CD4-positive, alpha-beta T cell treated with Interleukin-2 at 100 ng/mL for 4 hours (primary cell): Measurements from ENCODE around the gene DEPDC5.
"Not testable (repeated sequence)": the region's sequence is repeated elsewhere in the genome, so short reads cannot be mapped to it uniquely, and the experiment has no call there.

Experiments used
- DNase-seq: peaks from one replicate; pipeline ENCODE4 v3.0.0-alpha.2; 2020; ENCODE audit warnings: low spot score

Gene DEPDC5

DNA sequence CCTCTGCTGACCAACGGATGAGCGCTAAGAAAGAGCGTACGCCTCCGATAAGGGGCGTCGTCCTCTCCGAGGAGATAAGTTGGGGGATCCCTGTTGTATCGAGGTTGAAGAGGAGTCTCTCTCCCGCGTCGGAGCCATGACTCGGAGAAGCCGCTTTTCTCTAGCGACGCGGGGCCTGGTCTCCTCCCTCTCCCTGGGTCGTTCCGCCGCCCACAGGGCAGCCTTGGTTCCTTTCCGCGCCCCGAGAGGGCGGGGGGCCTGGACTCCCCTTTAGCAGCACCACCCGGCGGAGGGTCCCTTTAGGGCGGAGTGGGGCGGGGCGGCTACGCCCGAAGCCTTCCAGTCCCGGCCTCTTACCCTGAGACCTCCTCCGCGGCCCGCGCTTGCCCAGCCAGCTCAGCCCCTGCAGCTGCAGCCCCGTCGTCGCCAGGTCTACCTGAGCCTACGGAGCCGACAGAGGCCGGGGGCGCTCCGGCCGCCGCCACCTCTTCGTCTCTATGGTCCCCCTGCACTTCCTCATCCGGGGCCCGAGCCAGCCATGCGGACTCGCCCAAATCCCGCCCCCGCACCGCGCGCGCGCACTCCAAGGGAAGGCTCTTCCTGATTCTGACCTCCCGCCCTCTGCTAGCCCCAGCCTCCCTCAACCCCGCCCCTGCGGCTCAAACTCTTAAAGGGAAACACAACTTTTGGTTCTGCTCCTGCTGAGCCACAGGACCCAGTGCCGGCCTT is 4.0 kb upstream of the DEPDC5 start, which contains the start of gene PRR14L:
Gene PRR14L (minus strand): TSS at position 497 of the 729 bp plus-strand sequence. CDS start 11,272 bp downstream, outside the sequence.
- peak; percentile 98 for DNase-seq

DNA sequence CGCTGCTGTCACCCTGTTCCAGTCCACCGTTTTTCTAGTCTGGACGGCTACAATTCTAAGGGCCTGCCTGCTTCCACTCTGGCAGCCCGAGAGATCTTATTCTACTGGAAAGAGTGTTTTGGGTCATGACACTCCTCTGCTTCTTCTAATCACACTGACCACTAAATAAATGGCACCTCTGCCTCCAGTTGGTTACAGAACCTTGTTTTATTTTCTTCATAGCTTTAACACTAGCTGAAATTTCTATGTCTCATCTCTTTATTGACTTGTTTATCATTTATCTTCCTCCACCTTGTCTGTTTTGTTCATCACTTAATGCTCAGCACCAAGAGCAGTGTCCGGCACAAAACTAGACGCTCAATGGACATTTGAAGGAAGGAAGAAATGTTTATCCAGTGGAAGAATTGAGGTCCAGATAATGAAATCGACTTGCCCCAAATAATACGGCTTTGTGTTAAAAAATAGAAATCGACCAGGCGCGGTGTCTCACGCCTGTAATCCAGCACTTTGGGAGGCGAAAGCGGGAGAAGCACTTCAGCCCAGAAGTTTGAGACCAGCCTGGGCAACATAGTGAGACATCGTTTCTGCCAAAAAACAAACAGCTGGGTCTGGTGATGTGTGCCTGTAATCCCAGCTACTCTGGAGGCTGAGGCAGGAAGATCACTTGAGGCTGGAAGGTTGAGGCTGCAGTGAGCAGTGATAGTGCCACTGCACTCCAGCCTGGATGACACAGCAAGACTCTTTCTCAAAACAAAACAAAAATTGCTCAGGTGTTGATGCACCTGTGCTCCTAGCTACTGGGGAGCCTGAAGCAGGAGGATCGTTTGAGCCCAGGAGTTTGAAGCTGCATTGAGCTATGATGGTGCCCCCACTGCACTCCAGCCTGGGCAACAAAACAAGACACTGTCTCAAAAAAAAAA is 3.2 kb upstream of the DEPDC5 start:
- DNase-seq = no peak

DNA sequence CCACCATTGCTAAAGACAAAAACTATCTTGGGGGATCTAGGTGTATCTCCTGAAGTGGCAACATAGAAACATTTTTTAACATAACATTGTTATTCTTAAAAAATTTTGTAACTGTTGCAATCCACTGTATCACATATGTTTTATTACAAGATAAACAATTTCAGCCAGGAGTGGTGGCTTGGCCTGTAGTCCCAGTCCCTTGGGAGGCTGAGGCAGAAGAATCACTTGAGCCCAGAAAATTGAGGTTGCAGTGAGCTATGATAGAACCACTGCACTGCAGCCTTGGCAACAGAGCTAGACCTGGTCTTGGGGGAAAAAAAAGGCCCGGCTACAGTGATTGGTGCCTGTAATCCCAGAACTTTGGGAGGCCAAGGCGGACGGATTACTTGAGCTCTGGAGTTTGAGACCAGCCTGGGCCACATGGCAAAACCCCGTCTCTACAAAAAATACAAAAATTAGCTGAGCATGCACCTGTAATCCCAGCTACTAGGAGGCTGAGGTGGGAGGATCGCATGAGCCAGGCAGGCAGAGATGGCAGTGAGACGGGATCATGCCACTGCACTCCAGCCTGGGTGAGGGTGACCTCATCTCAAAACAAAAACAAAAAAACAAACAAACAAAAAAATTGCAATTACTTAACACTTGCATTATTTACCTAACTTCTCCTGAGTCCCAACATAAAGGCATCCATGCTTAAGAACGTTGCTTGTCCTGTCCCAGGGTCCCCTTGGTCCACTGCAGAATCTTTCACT is 1.5 kb upstream of the DEPDC5 start:
- no peak for DNase-seq

DNA sequence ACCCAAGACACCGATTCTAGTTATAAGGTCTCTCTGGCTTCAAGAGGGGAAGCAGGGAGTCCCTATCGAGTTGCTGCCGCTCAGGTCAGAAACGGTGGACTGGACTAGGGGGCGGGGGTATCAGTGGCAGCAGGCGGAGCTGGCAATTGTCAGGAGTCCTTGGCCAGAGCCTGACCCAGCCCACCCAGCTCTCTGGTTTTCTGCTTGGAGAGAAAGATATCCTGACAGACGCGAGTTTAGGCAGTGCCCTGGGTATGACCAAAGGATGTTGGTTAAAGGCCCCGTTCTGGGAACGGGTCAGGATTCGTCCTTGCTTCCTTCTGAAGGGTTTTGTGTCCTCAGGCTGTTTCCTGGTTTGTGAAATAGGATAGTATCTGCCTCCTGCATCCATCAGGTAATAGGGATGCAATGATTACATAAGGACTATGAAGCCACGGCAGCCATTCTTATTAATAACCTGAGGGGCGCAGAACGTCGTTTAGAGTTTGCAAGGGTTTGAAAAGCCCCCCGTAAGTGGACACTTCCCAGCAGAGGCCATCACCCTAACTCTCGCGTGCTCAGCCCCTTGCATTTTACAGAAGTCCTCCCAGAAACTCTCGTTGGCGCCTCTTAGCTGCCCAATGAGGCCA is 700 bp upstream of the DEPDC5 start:
- DNase-seq = no peak

DNA sequence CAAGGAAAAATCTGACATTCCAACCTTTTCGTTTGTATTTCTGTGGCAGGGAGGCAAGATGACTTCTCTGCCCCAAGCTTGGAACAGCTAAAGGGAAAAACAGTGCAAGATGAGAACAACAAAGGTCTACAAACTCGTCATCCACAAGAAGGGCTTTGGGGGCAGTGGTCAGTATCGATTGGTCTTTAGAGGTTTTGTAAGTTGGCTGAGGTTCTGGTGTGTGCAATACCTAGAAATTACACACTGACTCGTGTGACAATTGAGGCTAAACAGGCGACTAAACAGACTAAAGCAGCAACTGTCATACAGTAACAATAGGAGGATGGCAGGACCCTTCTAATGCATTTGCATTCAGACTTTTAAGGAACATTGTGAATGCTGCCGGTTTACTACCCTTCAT is 994 bp downstream of the DEPDC5 start:
- DNase-seq = no peak

DNA sequence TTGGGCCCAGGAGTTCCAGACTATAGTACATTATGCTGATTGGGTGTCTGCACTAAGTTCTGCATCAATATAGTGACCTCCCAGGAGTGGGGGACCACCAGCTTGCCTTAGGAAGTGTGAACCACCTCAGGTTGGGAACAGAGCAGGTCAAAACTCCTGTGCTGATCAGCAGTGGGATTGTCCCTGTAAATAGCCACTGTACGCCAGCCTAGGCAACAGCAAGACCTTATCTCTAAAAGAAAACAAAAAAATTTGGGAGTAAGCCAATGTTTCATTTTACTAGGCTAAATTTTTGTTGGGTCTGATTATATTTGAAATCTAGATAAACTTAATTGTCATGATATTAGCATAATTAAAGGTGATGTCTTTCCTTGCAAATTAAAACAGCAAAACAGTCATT is 3.4 kb downstream of the DEPDC5 start:
- no peak for DNase-seq

DNA sequence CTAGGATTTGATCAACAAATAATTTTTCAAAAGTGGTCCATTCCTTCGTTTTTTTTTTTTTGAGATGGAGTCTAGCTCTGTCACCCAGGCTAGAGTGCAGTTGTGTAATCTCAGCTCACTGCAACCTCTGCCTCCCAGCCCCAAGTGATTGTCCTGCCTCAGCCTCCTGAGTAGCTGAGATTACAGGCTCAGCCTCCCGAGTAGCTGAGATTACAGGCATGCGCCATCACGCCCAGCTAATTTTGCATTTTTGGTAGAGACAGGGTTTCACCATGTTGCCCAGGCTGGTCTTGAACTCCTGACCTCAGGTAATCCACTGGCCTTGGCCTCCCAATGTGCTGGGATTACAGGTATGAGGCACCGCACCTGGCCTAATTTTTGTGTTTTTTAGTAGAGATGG is 5.0 kb downstream of the DEPDC5 start:
- DNase-seq = not testable (repeated sequence)

DNA sequence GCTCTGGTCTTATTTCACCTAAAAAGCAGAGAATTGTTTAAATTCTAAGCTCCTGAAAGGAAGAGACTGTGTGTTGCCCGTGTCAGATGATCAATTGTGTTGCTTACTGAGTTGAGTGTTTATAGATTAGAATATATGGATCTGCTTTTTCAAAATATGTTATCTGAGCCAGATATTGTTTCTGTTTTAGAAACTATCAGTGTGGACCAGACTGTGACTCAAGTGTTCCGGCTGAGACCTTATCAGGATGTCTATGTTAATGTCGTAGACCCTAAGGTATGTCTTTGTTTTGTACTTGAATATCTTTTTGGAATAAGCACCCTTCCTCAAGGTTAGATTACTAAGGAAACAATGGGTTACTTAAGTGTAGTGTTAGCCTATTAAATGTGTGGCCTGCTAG is 11.0 kb downstream of the DEPDC5 start:
- no peak for DNase-seq

DNA sequence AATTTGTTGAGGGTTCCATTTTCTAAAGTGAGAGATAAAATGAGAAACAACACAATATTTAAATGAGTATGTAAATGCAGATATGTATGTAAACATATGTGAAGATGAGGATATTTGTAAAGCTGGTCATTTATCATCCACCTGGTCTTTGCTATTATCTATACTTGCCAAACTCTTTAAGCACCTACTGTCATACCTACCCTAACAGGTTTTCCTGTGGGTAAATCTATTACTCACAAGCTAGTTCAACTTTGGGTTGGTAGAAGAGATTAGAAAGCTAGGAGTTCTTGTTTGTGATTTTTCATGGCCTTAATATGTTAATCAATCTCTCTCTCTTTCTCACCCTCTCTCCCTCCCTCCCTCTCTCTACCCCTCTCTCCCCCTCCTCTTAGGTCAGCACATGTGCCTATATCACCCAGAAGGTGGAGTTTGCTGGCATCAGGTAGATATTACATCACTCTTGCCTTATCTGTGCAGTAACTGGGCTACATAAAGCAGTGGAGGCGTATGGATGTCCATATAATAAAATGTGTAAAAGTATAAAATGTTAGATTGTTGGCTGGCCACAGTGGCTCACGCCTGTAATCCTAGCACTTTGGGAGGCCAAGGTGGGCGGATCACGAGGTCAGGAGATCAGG is 14.7 kb downstream of the DEPDC5 start:
- no peak for DNase-seq

DNA sequence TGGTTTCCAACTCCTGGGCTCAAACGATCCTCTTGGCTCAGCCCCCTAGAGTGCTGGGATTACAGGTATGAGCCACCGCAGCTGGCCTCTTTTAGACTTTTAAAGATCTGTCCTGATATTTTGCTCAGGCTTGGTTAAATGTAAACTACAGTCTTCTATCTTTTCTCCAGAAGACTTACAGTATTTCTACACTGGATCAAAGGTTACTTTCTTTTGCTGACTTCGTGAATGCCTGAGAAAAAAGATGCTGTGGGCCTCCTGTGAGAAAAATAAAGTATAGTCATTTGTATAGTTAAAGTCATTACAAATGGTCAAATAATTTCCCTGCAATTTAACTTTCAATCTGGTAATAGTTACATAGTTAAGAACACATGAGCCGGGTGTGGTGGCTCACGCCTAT is 19.6 kb downstream of the DEPDC5 start:
- DNase-seq = no peak

DNA sequence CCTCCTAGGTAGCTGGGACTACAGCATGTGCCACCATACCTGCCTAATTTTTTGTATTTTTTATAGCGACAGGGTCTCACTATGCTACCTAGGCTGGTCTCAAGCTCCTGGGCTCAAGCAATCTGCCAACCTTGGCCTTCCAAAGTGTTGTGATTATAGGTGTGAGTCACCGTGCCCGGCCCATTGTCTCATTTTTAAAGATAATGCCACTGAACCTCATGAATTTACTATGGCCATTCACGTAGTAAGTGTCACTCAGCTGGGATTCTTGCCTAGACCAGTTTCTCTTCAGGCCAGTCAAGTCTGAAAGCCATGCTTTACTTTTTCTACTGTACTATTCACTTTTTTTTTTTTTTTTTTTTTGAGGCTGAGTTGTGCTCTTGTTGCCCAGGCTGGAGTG is 22.4 kb downstream of the DEPDC5 start:
- no peak for DNase-seq

DNA sequence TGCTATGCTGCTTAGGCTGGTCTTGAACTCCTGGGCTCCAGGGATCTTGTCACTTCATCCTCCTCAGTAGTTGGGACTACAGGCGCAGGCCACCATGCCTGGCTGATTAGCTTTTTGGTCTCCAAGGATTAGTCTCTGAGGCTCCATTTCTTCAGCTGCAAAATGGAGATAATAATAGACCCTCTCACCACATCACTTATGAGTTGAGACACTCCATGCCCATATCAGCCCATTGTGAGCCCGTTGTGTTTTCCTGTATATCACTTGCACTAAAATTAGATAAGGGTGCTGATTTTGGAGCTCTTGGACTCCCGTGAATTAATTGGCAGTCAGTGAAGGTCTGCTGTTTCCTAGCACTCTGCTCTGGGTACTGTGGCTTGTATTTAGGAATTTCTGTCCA is 36.0 kb downstream of the DEPDC5 start:
- DNase-seq = no peak

DNA sequence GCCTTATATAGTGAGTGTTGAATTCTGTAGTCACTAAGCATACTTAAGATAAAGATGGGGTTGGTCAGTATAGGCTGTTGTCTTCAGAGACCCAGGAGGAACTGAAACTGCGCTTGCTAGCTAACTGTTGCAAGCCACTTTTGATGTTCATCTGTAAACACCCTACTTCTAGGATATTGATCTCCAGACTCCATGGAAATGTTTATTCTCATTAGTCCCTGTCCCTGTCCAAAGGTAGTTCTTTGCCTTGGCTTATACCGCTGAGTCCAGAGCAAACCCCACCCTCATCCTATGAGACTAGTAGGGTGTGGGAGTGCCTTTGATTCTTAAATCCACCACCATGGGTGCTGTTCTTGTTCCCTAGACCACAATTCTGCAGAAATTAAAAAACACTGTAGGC is 36.4 kb downstream of the DEPDC5 start:
- DNase-seq = no peak

DNA sequence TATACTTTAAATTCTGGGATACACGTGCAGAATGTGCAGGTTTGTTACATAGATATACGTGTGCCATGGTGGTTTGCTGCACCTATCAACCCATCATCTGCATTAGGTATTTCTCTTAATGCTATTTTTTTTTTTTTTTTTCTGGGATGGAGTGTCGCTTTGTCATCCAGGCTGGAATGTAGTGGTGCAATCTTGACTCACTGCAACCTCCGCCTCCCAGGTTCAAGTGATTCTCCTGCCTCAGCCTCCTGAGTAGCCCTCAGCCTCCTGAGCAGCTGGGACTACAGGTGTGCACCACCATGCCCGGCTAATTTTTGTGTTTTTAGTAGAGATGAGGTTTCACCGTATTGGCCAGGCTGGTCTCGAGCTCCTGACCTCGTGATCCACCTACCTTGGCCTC is 45.5 kb downstream of the DEPDC5 start:
- DNase-seq = not testable (repeated sequence)

DNA sequence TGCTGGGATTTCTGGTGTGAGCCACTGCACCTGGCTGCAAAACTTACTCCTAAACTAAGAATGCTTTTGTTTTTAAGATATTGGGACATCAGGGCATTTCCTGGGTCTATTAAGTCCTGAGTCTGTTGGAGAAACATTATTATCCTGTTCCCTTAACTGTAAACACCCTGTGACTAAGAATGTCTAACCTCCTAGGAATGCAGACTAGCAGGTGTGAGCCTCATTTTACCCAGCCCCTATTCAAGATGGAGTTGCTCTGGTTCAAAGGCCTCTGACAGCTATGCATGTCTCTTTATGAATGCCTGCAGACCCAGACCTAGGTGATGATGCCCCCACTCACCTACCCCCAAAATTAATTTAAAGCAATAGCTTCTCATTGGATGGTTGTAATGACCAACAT is 46.2 kb downstream of the DEPDC5 start:
- DNase-seq = no peak

DNA sequence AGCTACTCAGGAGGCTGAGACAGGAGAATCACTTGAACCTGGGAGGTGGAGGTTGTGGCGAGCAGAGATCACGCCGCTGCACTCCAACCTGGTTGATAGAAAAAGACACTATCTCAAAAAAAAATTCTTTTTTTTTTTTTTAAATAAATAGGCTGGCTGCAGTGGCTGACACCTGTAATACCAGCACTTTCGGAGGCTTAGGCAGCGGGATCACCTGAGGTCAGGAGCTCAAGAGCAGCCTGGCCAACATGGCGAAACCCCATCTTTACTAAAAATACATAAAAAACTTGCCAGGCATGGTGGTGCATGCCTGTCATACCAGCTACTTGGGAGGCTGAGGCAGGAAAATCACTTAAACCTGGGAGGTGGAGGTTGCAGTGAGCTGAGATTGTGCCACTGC is 47.0 kb downstream of the DEPDC5 start:
- DNase-seq = not testable (repeated sequence)

DNA sequence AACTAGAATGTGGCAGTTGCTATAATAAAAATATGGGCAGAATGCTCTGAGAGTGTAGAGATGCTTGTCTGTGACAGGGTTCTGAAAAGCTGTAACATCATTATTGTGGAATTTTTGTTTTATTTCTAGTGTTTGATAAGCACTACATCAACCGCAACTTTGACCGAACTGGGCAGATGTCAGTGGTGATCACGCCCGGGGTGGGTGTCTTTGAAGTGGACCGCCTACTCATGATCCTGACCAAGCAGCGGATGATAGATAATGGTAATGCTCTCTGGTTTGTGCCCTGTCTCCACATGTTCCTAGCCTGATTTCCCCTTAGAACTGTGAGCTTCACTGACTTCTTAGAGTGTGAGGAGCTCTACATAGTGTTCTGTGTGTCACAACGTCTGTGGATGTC is 48.8 kb downstream of the DEPDC5 start:
- no peak for DNase-seq

DNA sequence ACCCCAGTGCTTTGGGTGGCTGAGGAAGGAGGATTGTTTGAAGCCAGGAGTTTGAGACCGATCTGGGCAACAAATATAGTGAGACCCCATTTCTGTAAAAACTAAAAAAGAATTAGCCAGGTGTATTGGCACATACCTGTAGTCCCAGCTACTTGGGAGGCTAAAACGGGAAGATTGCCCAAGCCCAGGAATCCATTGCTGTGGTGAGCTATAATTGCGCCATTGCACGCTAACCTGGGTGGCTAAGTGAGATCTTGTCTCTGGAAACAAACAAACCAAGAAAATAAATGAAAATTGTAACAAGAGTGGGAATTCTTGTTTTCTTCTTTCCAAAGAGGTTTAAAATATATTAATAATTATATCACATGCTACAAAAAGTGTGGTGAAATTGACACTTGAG is 52.9 kb downstream of the DEPDC5 start:
- DNase-seq = no peak

DNA sequence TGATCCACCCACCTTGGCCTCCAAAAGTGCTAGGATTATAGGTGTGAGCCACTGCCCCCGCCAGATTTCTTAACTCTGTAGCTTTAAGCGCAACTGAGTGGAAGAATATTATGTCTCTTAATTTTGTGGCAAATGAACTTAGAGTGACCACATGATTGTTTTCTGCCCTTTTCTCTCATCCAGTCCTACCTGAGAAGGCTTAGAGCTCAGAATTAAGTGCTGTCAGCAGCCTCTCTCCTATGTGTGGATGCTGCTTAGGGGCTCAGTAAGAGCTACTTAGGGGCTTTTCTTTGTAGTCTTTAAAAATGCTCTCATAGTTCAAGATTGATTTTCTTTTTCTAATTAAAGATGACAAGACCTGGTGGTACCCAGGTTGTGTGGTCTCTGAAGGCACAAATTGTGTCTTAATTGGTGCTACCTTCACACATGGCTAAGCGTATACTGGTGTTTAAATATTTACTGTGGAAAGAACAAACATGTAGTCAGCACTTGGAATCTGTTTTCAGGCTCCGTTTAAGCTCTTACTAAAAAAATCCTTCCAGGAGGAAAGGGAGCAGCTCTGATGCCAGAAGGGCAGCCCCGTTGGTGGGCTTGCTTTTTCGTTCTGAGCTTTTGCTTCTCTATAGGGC is 59.3 kb downstream of the DEPDC5 start:
- DNase-seq = no peak

DNA sequence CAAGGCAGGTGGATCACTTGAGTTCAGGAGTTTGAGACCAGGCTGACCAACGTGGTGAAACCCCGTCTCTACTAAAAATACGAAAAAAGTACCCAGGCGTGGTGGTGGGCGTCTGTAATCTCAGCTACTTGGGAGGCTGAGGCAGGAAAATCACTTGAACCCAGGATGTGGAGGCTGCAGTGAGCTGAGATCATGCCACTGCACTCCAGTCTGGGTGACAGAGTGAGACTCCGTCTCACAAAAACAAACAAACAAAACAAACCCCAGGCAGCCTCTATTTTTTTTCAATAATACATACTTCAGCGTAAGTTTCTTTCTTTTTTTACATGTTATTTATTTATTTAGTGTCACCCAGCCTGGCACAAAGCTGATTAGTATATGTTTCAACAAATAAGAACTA is 60.1 kb downstream of the DEPDC5 start:
- not testable (repeated sequence) for DNase-seq

DNA sequence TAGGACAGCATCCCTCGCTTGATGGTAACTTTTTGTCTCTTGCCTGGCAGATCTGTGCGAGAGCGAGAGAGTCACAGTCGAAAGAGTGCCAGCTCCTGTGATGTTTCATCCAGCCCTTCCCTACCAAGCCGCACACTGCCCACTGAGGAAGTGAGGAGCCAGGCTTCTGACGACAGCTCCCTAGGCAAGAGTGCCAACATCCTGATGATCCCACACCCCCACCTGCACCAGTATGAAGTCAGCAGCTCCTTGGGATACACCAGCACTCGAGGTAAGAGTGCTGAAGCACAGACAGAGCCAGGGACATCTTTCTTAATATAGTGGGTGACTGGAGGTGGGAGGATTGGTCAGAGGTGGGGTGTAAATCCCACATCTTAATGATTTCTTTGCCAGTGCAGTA is 61.1 kb downstream of the DEPDC5 start:
- no peak for DNase-seq
